Motor neuron (in vitro differentiated cells): ENCODE results near the gene ABCA6. TPM values are rescaled to one million over a fixed set of nuclear protein-coding genes. Genes with fewer than 3 reads are reported as not detected.

Experiments used
- ATAC-seq, 8 experiments: fragments of 200-7000 bp; cut with Tn5 transposase; replicated peaks in 6 of 8; 2 replicates each; pipeline ENCODE4 v1.8.0; 2021; ENCODE audit warnings: mild to moderate bottlenecking in 8 of 8, moderate library complexity in 8 of 8
- H3K27ac ChIP-seq, 2 donors: fragments of 250-450 bp; sonication (Bioruptor Pico); 2 replicates each; pipeline ENCODE4 v1.9.0; 2021; ENCODE audit warnings: antibody characterized with exemption in 2 of 2, mild to moderate bottlenecking in 2 of 2, moderate library complexity in 1 of 2
- H3K4me1 ChIP-seq, 2 donors: fragments of 250-450 bp; sonication (Bioruptor Pico); replicated peaks in 1 of 2; 2 replicates each; pipeline ENCODE4 v1.6.1; 2021; ENCODE audit warnings: antibody characterized with exemption in 2 of 2, mild to moderate bottlenecking in 2 of 2, moderate library complexity in 1 of 2
- H3K4me3 ChIP-seq, 5 donors: fragments of 250-450 bp; sonication (Bioruptor Pico); 2 replicates each; pipeline ENCODE4 v1.9.0; 2021; ENCODE audit warnings: antibody characterized with exemption in 5 of 5, mild to moderate bottlenecking in 5 of 5, moderate library complexity in 4 of 5
- WGBS, 10 experiments: fragments of 450-650 bp; shearing (Covaris generic); methylation state at CpG; one replicate each; pipeline ENCODE4 v1.0.0; 2022; 5-methylcytosine and 5-hydroxymethylcytosine counted together
- in situ Hi-C, 9 experiments: fragments of 400-800 bp; cut with MboI; loops; one replicate each; pipeline ENCODE4 v1.15.0; 2021; ENCODE audit warnings: low sequenced_read_pairs in 9 of 9, low pct_unique_long_range_greater_than_20kb in 2 of 9; ENCODE audit not compliant: unreplicated experiment in 9 of 9
- total RNA-seq, 8 experiments: library from RNA; unstranded; fragments of 300-600 nt; gene quantifications; 2 replicates each; pipeline versions ENCODE4 v1.2.3 to v1.2.4, GENCODE V29; 2022

ABCA6 gene
- total RNA-seq, 8 experiments from 2014 or later: 0.27 to 21.6 (median 3.6) TPM

DNA sequence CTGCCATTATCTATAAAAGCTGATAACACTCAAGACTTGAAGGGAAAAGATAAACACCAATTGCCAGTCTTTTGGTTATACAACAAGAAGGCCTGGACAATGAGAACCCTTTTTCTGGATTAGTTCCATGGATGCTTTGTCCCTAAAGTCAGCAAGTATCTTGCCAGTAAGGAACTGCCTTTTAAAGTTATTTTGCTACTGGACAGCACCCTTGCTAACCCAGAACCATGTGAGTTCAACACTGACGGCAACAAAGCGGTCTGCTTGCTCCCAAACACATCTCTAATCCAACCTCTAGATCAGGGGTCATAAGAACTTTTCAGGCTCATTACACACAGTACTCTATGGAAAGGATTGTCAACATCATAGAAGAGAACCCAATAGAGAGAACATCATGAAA, 25.3 kb upstream of the ABCA6 start:
- WGBS, 10 experiments: 30 to 100% (median 90%) methylated on average over 1 to 2 of the region's 2 CpGs; no CpG with 5 or more reads in 3 of the 10 experiments
- Histone ChIP-seq H3K4me1 (no peaks in the 10 kb centered on the region), H3K27ac (no peak overlapping the region), H3K4me3 (no peak overlapping the region)
- in situ Hi-C loops: no loop called here
- ATAC-seq: no peak

DNA sequence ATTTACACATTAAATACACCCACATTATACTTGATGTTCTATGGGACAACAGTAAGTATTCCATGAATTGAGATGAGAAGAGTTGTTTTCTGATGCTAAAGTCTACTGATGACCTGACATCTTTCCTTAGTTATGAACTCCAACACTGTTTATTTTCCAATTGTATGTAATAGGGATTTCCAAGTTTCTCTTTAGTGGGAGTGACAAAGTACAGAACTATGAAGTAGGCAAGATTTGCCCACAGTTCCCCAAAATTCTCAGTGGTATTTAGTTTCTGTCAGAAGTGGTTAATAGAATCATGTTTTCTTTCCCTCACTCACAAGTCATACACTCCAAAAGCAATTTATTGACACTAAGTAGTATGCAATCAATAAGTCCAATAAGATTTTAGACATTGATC, 22.5 kb upstream of the ABCA6 start:
- Histone ChIP-seq H3K27ac (no peak overlapping the region), H3K4me3 (no peak overlapping the region), H3K4me1 (no peaks in the 10 kb centered on the region)
- in situ Hi-C loops: no loop called here
- no peak for ATAC-seq

DNA sequence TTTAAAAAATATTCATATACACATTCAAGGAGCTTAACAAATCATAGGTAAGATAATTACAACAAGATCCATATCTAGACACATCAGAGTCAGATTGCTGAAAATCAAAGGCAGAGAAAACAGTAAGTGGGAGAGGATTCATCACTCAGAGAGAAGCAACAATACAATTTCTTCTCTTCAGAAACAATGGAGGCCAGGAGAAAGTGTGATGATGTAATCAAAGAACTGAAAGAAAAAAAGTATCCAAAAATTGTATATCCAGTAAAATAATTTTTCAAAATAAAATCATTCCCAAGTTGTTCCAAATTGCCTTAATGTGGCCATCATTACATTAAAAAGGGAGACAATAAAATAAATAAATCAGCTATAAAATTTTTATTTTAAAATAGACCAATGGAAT, 17.7 kb upstream of the ABCA6 start:
- H3K4me1 ChIP-seq: no peaks in the 10 kb centered on the region
- in situ Hi-C loops: no loop called here
- no peak for ATAC-seq
- no peak overlapping the region for H3K4me3 ChIP-seq
- no peak overlapping the region for H3K27ac ChIP-seq

DNA sequence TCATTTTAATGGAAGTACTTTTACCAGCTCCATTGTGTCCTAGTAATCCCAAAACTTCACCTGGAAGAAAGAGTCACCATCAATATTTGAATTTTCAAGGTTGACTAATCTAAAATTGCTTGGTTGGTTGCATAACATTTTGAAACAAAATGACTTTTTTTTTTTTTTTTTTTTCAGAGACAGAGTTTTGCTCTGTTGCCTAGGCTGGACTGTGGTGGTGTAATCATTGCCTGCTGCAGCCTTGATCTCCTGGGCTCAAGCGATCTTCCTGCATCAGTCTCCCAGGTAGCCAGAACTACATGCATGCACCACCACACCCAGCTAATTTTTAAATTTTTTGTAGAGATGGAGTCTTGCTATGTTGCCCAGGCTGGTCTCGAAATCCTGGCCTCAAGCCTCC, 12.6 kb upstream of the ABCA6 start:
- no peak for ATAC-seq
- WGBS, 10 experiments: 60 to 100% (median 98%) methylated on average over 1 to 2 of the region's 2 CpGs
- H3K4me3 ChIP-seq: no peak overlapping the region
- H3K27ac ChIP-seq: no peak overlapping the region
- no peaks in the 10 kb centered on the region for H3K4me1 ChIP-seq
- in situ Hi-C loops: no loop called here

DNA sequence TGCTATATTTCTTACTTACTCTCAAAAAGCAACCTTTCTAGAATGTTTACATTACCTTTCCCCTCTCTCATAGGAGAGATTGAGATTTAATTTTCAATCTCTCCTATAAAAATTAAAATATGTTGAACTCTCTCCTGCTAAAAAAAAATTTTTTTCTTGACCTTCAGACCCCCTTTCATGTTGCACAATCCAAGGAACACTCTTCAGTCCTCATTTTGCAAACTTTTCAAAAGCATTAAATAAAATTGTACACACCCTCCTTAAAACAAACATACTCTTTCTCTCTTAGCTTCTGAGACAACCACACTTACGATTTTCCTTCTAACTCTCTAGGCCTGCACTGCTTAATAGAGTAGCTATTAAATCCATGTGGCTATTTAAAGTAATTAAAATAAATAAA, 8.6 kb upstream of the ABCA6 start:
- ATAC-seq: peak in 1 of 8 experiments; percentile 25
- Histone ChIP-seq H3K27ac (no peak overlapping the region), H3K4me3 (no peak overlapping the region), H3K4me1 (no peaks in the 10 kb centered on the region)
- WGBS, 10 experiments: 18 to 75% (median 59%) methylated on average over 1 of the region's 1 CpG; no CpG with 5 or more reads in 2 of the 10 experiments
- in situ Hi-C loops: no loop called here

DNA sequence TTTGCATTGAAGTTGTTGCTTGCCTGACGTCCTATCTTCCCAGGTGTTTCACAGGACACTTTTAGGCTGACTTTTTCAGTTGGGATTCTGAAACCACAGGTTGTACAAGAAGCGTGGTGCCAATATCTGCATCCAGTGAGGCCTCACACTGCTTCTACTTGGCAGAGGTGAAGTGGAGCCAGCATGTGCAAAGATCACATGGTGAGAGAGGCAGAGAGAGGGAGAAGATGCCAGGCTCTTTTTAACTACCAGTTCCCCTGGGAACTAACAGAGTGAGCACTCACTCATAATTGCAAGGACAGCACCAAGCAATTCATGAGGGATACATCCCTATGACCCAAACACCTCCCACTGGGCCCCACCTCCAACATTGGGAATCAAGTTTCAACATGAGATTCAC, 5.8 kb upstream of the ABCA6 start:
- no peak for ATAC-seq
- in situ Hi-C loops: no loop called here
- Histone ChIP-seq H3K4me1 (no peaks in the 10 kb centered on the region), H3K27ac (no peak overlapping the region), H3K4me3 (no peak overlapping the region)
- 60 to 90% (median 86%) methylated on average over 1 to 2 of the region's 2 CpGs; no CpG with 5 or more reads in 5 of the 10 experiments for WGBS, 10 experiments

DNA sequence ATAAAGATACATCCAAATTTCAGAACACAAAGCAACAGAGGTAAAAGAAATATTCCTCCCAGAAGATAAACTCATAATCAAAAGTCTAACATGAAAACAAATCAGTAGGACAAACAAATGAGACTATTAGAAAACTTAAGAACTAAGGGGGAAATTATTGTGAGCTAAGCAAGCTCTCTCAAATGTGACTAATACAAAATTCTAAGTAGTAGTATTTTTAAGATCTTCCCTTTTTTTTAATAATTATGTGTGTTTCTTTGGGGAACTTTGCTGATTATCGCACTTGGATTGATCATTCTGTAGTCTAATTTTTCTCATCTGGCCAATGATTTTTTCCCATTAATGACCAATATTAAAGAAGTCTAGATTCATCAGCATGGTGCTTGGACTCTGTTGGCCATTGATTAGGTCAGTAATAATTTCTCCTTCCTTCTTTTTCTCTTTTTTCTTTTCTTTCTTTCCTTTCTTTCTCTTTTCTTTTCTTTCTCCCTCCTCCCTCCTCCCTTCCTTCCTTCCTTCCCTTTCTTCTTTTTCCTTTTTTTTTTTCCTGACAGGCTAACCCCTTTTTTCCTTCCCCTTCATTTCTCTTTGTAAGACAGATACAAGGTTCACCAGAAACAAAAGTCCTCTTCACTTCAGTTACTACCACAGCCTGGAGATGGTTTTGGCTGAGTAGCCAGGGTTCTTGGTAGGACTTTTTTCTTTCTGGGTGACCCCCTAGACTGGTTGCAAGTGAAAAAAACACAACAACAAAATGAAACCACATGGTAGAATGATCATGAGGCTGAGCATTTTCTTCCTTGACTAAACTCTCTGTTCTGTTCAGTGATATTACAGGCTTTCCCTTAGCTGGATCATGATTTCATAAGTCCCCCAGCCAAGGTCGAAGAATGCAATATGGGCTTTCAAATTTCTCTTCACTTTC, 2.9 kb upstream of the ABCA6 start:
- no peaks in the 10 kb centered on the region for H3K4me1 ChIP-seq
- no peak for ATAC-seq
- WGBS, 10 experiments: 69 to 100% (median 96%) methylated on average over 1 to 2 of the region's 2 CpGs; no CpG with 5 or more reads in 1 of the 10 experiments
- in situ Hi-C loops: no loop called here
- no peak overlapping the region for H3K4me3 ChIP-seq
- no peak overlapping the region for H3K27ac ChIP-seq

DNA sequence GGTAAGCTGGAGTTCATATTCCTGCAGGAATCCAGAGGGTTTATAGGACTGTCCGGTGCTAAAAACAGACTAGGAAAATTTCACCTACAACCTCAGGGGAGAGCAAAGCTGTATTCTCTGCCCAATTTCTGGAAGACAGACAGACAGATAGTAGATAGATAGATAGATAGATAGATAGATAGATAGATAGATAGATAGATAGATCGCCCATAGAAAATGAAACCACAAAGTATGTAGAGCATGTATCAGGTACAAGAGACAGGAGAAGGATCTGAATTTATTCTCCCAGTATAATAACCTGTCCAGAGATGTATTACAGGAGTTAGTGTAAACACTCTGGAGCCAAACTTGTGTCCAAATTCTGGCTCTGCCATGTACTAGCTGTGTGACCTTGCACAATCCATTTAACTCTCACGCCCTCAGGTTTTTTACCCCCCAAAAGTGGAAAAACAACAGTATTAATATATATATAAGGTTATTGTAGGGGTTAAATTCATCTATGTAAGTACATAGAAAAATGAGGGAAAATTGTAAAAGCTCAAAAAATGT, 2.1 kb upstream of the ABCA6 start:
- no peak overlapping the region for H3K4me3 ChIP-seq
- WGBS, 10 experiments: 71 to 100% (median 100%) methylated on average over 1 to 3 of the region's 3 CpGs
- ATAC-seq: no peak

DNA sequence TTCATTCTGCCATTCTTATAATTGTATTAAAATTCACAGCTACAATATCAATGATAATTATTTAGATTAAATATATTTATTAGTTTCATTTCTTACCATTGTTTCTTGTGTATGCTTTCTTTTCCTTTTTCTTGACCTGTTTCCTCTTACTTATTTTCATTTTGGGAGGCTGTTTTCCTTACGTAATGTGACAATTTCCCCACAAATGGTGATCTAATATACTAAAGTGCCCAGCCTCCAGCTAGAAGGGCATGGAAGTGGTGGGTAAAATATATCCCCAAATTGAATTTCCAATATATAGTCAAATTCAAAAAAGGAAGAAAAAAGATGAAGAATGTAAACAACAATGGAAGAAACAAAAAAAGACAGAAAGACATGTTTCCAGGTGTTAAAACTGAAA, 1.5 kb upstream of the ABCA6 start:
- in situ Hi-C loops: no loop called here
- ATAC-seq: no peak
- Histone ChIP-seq H3K4me3 (no peak overlapping the region), H3K4me1 (no peaks in the 10 kb centered on the region), H3K27ac (no peak overlapping the region)
- WGBS, 10 experiments: 20 to 100% (median 83%) methylated on average over 1 of the region's 1 CpG; no CpG with 5 or more reads in 3 of the 10 experiments

More for the DNA sequence above, 2.1 kb upstream of the ABCA6 start:
- H3K27ac ChIP-seq: no peak overlapping the region
- in situ Hi-C loops: no loop called here
- no peaks in the 10 kb centered on the region for H3K4me1 ChIP-seq

DNA sequence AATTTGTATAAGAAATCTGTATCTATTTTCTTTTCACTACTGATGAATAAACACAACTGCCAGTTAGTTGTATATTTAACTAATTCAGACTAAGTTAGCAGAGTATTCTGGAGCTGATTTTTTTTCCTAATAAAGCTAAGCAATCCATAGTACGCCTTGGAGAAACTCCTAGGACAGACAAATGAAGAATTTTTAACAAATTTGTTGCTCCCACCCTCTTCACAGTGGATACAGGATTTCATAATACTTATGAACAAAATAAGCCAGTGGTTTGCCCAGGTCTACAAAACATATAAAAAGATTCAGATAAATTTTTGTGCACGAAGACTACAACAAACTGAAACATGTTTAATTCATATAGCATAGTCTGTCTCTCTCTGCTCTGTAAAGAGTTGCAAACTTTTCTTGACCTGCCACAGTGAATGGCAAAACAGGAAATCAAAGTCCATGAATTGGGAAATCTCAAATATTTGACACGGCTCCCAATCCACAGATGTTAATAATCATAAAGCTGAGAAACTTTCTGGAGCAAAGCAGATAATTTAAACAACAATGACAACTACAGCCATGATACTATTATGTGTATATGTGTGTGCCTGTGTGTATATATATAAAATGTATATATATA, 594 bp upstream of the ABCA6 start:
- Histone ChIP-seq H3K4me3 (no peak overlapping the region), H3K27ac (no peak overlapping the region), H3K4me1 (no peaks in the 10 kb centered on the region)
- in situ Hi-C loops: no loop called here
- ATAC-seq: peak in 3 of 8 experiments; percentile 37 to 65 (median 63)
- WGBS, 10 experiments: 0 to 100% (median 83%) methylated on average over 1 to 3 of the region's 3 CpGs

DNA sequence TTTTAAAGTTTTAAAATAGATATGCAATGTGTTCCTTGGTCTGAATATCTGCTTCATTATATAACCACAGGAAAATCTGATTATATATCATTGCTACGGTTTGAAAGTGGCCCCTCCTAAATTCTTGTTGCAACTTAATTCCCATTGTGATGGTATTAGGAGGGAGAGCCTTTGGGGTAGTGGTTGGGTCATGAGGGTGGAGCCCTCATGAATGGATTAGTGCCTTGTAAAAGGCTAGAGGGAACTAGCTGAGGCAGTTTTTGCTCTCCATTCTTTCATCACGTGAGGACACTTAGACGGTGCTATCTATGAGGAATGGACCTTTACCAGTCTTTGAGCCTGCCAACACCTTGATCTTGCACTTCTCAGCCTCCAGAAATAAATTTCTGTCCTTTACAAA, 7.6 kb downstream of the ABCA6 start:
- Histone ChIP-seq H3K4me3 (no peak overlapping the region), H3K4me1 (no peaks in the 10 kb centered on the region), H3K27ac (no peak overlapping the region)
- in situ Hi-C loops: no loop called here
- 67 to 83% (median 78%) methylated on average over 1 to 3 of the region's 3 CpGs; no CpG with 5 or more reads in 2 of the 10 experiments for WGBS, 10 experiments
- no peak for ATAC-seq

DNA sequence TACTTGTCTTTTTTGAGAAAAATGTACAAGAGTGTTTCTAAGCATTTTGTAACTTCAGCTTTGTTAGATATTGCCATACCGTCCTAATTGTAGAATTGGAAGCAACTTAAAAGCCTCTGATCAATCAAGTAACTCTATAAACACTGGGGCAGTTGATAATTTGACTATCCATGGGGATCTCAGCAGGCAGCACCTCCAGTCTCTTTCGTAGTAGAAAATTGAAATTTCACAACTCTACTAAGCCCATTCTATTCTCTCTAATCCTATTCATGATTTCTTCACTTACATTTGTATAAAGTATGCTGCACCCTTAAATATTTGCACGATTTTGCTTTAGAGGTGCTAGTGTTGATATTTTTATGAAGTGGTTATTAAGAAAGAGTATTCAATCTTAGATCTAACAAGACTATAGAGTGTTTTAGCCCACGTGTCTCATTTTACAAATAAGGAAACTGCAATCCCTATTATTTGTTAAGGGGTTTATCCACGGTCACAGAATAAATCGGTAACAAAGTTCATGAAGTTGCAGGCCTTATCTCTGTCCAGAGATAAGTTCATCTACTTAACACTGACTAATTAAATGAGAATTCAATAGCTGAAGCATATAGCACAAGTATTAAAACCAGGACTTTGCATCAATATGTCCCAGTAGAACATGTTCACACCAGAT, 10.9 kb downstream of the ABCA6 start:
- no peak for ATAC-seq
- H3K4me1 ChIP-seq: no peaks in the 10 kb centered on the region
- H3K4me3 ChIP-seq: no peak overlapping the region
- in situ Hi-C loops: no loop called here
- no peak overlapping the region for H3K27ac ChIP-seq
- 61 to 90% (median 75%) methylated on average over 3 to 6 of the region's 6 CpGs; no CpG with 5 or more reads in 1 of the 10 experiments for WGBS, 10 experiments

DNA sequence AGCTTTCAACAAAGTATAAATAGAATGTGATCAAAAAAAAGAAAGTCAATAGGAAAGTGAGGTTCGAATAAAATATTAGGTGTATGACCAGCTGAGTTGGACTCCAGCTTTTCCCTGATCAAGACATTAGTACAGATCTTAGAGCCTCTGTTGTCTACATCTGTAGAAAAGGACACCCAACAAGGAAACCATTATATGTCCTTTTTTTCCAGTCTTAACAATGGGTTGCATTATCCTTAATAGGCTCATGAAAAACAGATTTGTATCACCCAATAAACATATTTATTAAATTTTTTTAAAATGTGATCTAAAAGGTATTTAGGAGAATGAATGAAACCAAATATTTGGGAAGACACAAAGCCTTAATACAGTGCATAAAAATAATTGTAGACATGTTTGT, 18.1 kb downstream of the ABCA6 start:
- H3K27ac ChIP-seq: no peak overlapping the region
- 28 to 92% (median 80%) methylated on average over 1 of the region's 1 CpG; no CpG with 5 or more reads in 1 of the 10 experiments for WGBS, 10 experiments
- in situ Hi-C loops: no loop called here
- H3K4me1 ChIP-seq: no peaks in the 10 kb centered on the region
- H3K4me3 ChIP-seq: no peak overlapping the region
- no peak for ATAC-seq
